Esophagus mucosa (tissue), 1 donor: ENCODE measurements around the gene ABAT. TPM values are rescaled to one million over a fixed set of nuclear protein-coding genes. Genes with fewer than 3 reads are reported as not detected.
A peak's percentile ranks its signal among the peaks of the same experiment; 100 is the strongest.
"Not testable (repeated sequence)": the region's sequence is repeated elsewhere in the genome, so short reads cannot be mapped to it uniquely, and the experiment has no call there.

Experiments used
- ATAC-seq: fragments of 200-7000 bp; cut with Tn5 transposase; one replicate; pipeline ENCODE4 v1.9.1; 2020
- total RNA-seq: library from RNA; stranded (reverse); gene quantifications from one replicate; pipeline ENCODE4 v1.2.4, GENCODE V29; 2023
- donor health status: DM: yes; HTN: yes; CAD: no.

The ABAT gene
- total RNA-seq, 1 donor from 2014 or later: 4.2 TPM

DNA sequence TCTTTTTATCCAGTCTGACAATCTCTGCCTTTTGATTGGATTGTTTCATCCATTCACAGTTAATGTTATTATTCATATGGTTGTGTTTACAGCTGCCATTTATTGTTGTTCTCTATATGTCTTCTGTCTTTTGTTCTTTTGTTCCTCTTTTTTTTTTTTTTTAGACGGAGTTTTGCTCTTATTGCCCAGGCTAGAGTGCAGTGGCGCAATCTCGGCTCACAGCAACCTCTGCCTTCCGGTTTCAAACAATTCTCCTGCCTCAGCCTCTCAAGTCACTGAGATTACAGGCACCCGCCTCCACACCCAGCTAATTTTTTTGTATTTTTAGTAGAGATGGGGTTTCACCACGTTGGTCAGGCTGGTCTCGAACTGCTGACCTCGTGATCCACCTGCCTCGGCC lies 74.5 kb downstream of the ABAT start:
- not testable (repeated sequence) for ATAC-seq

- peak; percentile 61 for ATAC-seq
Measured at GRCh38 chr16:8751481-8752311, 77.3 kb downstream of the ABAT start.

GRCh38 chr16:8752706-8753105 lies 78.3 kb downstream of the ABAT start:
- no peak for ATAC-seq

DNA sequence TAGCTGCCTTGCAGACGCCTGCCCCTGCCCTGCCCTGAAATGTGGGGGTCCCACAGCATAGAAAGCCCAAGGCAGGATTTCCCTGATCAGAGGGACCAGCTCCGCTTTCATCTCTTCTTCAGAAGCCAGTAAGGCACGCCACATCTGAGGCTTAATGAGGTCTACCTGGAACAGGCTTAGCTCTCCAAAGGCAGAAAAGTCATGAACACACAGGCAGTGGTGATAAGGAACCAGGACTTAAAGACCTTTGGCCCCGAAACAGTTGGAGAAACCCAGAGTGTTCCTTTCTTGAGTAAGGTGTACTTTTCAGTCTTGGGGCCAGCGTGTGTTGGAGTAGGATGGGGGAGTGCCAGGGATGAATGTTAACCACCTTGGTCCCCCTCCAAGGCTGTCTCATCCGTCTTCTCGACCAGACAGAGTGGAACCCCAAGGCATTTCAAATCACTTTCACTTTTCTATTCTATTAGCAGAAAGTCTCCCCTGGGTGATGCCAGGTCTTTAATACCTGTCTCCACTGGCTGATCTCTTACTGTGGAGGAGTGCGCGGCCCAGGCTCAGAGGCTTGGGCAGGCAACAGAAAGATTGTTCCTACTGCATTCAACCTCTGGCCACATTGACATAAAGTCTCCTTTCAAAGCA lies 79.1 kb downstream of the ABAT start:
- no peak for ATAC-seq

DNA sequence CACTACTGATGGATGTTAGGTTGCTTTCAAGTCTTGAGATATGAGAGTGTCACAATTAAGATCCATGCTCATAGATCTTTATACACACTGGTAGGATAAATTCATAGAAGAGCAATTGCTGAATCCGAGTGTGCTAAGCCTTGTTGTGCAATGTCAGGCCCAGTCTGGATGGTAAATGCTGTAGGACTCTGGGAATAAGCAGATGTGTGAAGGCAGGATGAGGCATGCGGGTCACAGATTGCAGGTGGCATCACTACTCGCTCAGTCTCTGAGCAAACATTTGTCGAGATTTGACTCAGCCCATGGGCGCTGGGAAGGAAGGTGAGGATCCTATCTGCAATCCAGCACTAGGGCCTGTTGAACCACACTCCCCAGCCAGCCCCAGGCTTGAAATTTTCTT lies 82.3 kb downstream of the ABAT start:
- ATAC-seq: peak; percentile 58

GRCh38 chr16:8758022-8758421 lies 83.6 kb downstream of the ABAT start:
- ATAC-seq: no peak

- ATAC-seq: no peak
Measured at GRCh38 chr16:8760021-8760420, 85.6 kb downstream of the ABAT start.

GRCh38 chr16:8761078-8761477 lies 86.7 kb downstream of the ABAT start:
- ATAC-seq: no peak

DNA sequence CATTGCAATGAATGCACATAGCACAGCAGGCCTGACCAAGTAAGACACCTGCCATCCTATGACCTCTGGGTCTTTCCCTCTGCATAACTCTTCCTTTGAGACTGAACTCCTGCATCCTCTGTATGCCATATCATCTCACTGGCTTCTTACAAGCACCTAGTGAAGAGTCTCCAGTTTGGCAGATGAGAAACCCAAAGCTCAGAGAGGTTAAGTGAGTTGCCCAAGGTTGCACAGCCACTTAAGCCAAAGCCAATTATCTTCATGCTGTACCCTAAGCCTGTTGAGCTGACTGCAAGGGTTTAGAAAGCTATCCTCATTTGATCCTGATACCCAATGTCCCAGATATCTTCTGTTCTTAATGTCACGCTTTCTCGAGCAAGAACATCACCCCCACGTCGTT lies 87.8 kb downstream of the ABAT start:
- no peak for ATAC-seq

DNA sequence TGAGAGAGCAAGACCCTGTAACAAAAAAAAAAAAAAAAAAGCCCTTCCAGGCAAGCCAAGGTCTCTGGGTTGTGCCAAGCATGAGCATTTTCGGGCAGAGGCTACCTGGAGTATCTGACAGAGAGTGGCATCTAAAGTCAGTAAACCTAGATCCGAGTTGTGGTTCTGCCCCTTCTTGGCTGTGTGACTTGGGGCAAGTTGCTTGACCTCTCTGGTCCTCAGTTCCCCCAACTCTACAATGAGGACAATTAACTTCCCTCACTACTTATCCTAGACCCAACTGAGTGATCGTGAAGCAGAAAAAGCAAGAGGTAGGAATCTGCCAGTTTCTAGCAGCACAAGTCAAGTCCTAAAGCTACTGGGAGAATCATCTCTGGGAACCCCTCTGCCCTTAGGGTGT lies 88.7 kb downstream of the ABAT start:
- no peak for ATAC-seq

DNA sequence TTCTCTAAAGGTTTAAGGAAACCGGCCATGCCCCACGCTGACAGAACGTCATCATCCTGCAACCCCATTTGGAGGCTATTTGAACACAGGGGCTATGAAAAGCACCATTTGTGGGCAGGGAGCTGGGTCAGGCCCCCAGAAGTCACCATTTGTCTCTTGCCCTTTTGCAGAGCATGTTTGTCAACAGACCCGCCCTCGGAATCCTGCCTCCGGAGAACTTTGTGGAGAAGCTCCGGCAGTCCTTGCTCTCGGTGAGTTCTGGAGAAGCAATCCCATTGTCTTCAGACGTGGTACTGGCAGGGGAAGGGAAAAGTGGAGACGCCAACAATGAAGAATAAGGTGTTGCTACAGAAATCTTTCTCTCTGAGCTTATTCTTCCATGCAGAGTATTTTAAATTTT lies 89.5 kb downstream of the ABAT start:
- no peak for ATAC-seq

- no peak for ATAC-seq
Measured at GRCh38 chr16:8764525-8765250, 90.3 kb downstream of the ABAT start.

- ATAC-seq: no peak
Measured at GRCh38 chr16:8767176-8767575, 92.8 kb downstream of the ABAT start.

DNA sequence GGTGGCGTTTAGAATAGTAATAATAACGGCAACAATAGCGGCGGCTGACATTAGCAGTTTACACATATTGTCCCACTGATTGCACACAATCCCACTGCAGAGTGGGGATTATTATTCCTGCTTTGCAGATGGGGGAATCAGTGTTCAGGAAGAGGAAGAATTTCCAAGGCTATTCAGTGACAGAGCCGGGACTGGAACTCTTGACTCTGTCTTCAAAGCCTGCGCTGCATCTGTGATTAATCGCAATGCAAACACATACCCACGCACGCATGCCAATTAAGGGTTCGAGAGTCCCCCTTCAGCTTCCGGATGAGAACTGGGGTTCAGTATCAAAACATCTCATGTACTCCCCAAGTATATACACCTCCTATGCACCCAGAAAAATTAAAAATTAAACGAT lies 93.9 kb downstream of the ABAT start:
- no peak for ATAC-seq

DNA sequence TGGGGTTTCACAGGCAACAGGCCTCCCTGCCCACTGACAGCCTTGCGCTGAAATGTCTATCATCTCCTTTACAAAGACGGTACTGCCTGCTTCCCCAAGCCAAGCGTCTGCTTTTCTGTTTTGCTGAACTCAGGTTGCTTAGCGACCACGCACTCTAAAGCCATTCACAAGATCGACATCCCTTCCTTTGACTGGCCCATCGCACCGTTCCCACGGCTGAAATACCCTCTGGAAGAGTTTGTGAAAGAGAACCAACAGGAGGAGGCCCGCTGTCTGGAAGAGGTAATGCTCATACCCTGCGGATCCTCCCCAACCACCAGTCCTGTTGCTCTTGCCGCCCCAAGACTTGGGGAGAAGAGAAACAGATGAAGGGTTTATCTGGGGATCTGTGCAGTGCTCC lies 94.3 kb downstream of the ABAT start:
- no peak for ATAC-seq

GRCh38 chr16:8773537-8773936 lies 99.1 kb downstream of the ABAT start:
- ATAC-seq: no peak

GRCh38 chr16:8774208-8774607 lies 99.8 kb downstream of the ABAT start:
- ATAC-seq: no peak

DNA sequence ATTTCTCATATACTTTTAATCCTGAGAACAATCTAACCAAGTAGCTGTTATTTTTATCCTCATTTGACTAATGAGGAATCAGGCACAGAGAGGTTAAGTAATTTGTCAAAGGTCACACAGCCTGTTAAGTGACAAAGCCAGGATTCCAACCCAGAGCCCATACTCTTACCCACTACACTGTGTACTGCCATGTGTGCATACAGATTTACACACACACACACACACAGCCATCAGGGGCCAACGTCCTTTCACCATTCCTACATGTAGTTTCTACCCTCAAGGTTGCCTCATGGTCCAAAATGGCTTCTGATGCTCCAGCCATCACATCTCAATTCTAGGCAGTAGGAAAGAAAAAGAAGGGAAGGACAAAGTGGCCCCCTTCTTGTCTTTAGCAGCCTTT lies 100.9 kb downstream of the ABAT start:
- ATAC-seq: no peak

DNA sequence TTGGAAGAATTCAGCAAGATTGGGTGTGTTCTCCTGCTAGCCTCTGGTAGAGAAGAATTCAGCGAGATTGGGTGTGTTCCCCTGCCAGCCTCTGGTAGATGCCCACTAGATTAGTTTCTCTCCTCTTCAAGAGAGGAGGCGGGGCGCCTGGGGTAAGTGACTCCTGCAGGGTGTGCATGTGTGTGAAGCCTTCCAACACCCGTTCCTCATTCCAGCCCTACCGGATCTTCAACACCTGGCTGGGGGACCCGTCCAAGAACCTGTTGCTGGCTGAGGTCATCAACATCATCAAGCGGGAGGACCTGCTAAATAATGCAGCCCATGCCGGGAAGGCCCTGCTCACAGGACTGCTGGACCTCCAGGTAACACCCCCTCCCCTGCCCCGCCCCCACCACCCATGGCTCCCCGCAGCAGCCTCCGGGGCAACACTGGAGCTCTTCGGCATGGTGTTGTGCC lies 101.7 kb downstream of the ABAT start:
- ATAC-seq: peak; percentile 99

DNA sequence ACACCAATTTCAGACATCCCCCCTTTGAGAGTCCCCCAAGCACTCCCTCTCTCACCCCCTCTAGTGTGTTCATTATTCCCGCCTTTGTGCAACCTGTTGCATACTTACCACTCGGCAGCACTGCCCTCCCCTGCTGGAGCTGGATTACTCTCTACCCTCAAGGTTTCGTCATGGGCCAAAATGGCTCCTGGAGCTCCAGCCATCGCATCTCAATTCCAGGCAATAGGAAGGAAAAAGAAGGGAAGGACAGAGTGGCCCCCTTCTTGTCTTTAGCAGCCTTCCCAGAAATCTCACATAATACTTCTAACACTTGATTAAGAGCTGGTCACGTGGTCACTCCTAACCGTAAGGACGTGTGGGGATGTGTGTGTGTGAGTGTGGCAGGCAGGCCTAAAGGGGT lies 102.8 kb downstream of the ABAT start:
- ATAC-seq: no peak

GRCh38 chr16:8781797-8782196 lies 107.4 kb downstream of the ABAT start:
- no peak for ATAC-seq

- ATAC-seq: no peak
Measured at GRCh38 chr16:8782673-8783072, 108.3 kb downstream of the ABAT start.

- no peak for ATAC-seq
Measured at GRCh38 chr16:8785408-8785807, 111.0 kb downstream of the ABAT start.

DNA sequence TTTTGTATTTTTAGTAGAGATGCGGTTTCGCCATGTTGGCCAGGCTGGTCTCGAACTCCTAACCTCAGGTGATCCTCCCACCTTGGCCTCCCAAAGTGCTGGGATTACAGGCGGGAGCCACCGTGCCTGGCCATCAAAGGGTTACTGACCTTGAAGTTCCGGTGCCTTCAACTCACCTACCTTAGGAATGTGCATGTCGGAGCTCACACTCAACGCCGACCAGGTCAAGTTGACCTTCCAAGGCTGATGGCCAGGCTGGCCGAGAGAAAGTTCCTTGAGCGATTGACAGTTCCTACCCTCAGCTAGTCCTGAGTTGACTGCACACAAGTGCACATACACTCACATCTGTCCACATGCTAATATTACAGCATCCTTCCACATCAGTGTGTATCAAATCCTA lies 111.9 kb downstream of the ABAT start:
- not testable (repeated sequence) for ATAC-seq
